Keratinocyte (primary cell): ENCODE measurements around the gene IRGC. TPM values are rescaled to one million over a fixed set of nuclear protein-coding genes. Genes with fewer than 3 reads are reported as not detected.

Experiments
- DNase-seq: peaks from one replicate; pipeline ENCODE4 v3.0.0-alpha.2; 2011; ENCODE audit warnings: low read depth, missing footprints, low spot score
- FAIRE-seq: peaks from 2 replicates; lab custom pipeline; 2011; peaks lifted over from hg19 to GRCh38; lab: Jason Lieb, UNC
- H2AFZ ChIP-seq: 2 replicates; pipeline ENCODE4 v1.6.0; 2012; ENCODE audit warnings: low read length, control low read depth, inconsistent platforms; ENCODE audit not compliant: control insufficient read depth
- H3K27ac ChIP-seq: 2 replicates; pipeline ENCODE4 v1.5.1; 2011; ENCODE audit warnings: low read length; ENCODE audit not compliant: control insufficient read depth, insufficient read depth
- H3K27me3 ChIP-seq: 3 replicates; pipeline ENCODE4 v1.6.0; 2011; ENCODE audit warnings: low read length; ENCODE audit not compliant: control insufficient read depth, insufficient read depth; ENCODE audit errors: extremely low read depth
- H3K36me3 ChIP-seq, 2 experiments: 2 replicates in 1 of 2; 3 replicates in 1 of 2; pipeline ENCODE4 v1.5.1; 2011; ENCODE audit warnings: low read length in 2 of 2, mild to moderate bottlenecking in 1 of 2; ENCODE audit not compliant: control insufficient read depth in 2 of 2, insufficient read depth in 2 of 2; ENCODE audit errors: extremely low read depth in 1 of 2
- H3K4me1 ChIP-seq: 3 replicates; pipeline ENCODE4 v1.5.1; 2011; ENCODE audit warnings: low read length; ENCODE audit not compliant: control insufficient read depth, insufficient read depth; ENCODE audit errors: extremely low read depth
- H3K4me2 ChIP-seq: 3 replicates; pipeline ENCODE4 v1.6.0; 2011; ENCODE audit warnings: low read depth, low read length; ENCODE audit not compliant: control insufficient read depth, insufficient read depth; ENCODE audit errors: extremely low read depth
- H3K4me3 ChIP-seq, 3 experiments: fragments of 200-600 bp in 1 of 3; sonication (generic) in 1 of 3; 2 replicates in 2 of 3; 3 replicates in 1 of 3; pipeline ENCODE4 v1.5.1; 2011 to 2016; ENCODE audit warnings: low read length in 3 of 3, mild to moderate bottlenecking in 3 of 3, control low read depth in 2 of 3, inconsistent platforms in 1 of 3, low read depth in 1 of 3, mixed read lengths in 1 of 3, mixed run types in 1 of 3, moderate library complexity in 1 of 3; ENCODE audit not compliant: control insufficient read depth in 2 of 3, insufficient read depth in 2 of 3; ENCODE audit errors: extremely low read depth in 1 of 3
- H3K79me2 ChIP-seq: 2 replicates; pipeline ENCODE4 v1.6.0; 2012; ENCODE audit warnings: low read length; ENCODE audit not compliant: control insufficient read depth, insufficient read depth
- H3K9ac ChIP-seq: 3 replicates; pipeline ENCODE4 v1.6.0; 2011; ENCODE audit warnings: low read length; ENCODE audit not compliant: control insufficient read depth, insufficient read depth; ENCODE audit errors: extremely low read depth
- H3K9me1 ChIP-seq: 3 replicates; pipeline ENCODE4 v1.6.0; 2011; ENCODE audit warnings: low read length; ENCODE audit not compliant: control insufficient read depth, insufficient read depth; ENCODE audit errors: extremely low read depth
- H3K9me3 ChIP-seq: 2 replicates; pipeline ENCODE4 v1.5.1; 2012; ENCODE audit warnings: low read depth, low read length; ENCODE audit not compliant: control insufficient read depth
- H4K20me1 ChIP-seq: 3 replicates; pipeline ENCODE4 v1.6.0; 2011; ENCODE audit warnings: low read length; ENCODE audit not compliant: control insufficient read depth, insufficient read depth; ENCODE audit errors: extremely low read depth
- EZH2 ChIP-seq: IDR thresholded peaks from one replicate; pipeline ENCODE4 v1.6.1; 2012; ENCODE audit warnings: inconsistent platforms, mild to moderate bottlenecking, low read length, moderate library complexity
- dilution Hi-C: fragments of 300-500 bp; cut with MboI; formaldehyde crosslinking; loops from one replicate; pipeline ENCODE4 v1.7.0; 2020; ENCODE audit warnings: low sequenced_read_pairs; ENCODE audit not compliant: extremely low pct_ligation_motif_present
- polyA plus RNA-seq, 5 experiments: library from polyadenylated mRNA; depleted of rRNA in 3 of 5; stranded (reverse) in 3 of 5; stranded (forward) in 1 of 5; unstranded in 1 of 5; fragments of >200 nt; gene quantifications; 1 replicate in 1 of 5; 2 replicates in 3 of 5; 3 replicates in 1 of 5; pipeline versions ENCODE4 v1.2.1 to v1.2.3, GENCODE V29; 2011 to 2012; ENCODE audit warnings: missing spikeins in 2 of 5, low read depth in 1 of 5, low replicate concordance in 1 of 5
- TF ChIP-seq, protein P1 (sequence below), 3 experiments: IDR thresholded peaks in 1 of 3; conservative IDR thresholded peaks in 1 of 3; optimal IDR thresholded peaks in 1 of 3; 2 replicates in 2 of 3; 3 replicates in 1 of 3; pipeline versions ENCODE3 to v1.5.1; 2011; ENCODE audit warnings: low read length in 3 of 3, mild to moderate bottlenecking in 3 of 3, moderate library complexity in 2 of 3, control low read depth in 1 of 3, inconsistent platforms in 1 of 3; ENCODE audit not compliant: insufficient read depth in 2 of 3; ENCODE audit errors: extremely low read depth in 1 of 3

Gene IRGC
- polyA plus RNA-seq, 1 donor (not counting 4 experiments of a cell fraction or from before 2014, with no cell fraction given), result not detected

- Histone ChIP-seq H3K4me1 (no peaks in the 10 kb centered on the region), H3K9me1 (no peaks in the 10 kb centered on the region), H3K27ac (no peak overlapping the region), H3K9me3 (no peaks in the 10 kb centered on the region), H3K36me3 (peaks cover 6 to 13% of the 10 kb centered on the region in 2 experiments), H3K4me2 (no peak overlapping the region), H4K20me1 (no peaks in the 10 kb centered on the region), H3K79me2 (no peaks in the 10 kb centered on the region), H3K4me3 (no peak overlapping the region), H3K27me3 (no peaks in the 10 kb centered on the region), H3K9ac (no peak overlapping the region), H2AFZ (no peak overlapping the region)
- no peak for DNase-seq
- TF ChIP-seq, protein P1, sequence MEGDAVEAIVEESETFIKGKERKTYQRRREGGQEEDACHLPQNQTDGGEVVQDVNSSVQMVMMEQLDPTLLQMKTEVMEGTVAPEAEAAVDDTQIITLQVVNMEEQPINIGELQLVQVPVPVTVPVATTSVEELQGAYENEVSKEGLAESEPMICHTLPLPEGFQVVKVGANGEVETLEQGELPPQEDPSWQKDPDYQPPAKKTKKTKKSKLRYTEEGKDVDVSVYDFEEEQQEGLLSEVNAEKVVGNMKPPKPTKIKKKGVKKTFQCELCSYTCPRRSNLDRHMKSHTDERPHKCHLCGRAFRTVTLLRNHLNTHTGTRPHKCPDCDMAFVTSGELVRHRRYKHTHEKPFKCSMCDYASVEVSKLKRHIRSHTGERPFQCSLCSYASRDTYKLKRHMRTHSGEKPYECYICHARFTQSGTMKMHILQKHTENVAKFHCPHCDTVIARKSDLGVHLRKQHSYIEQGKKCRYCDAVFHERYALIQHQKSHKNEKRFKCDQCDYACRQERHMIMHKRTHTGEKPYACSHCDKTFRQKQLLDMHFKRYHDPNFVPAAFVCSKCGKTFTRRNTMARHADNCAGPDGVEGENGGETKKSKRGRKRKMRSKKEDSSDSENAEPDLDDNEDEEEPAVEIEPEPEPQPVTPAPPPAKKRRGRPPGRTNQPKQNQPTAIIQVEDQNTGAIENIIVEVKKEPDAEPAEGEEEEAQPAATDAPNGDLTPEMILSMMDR (optimal IDR thresholded peaks at IDR 0.05 in 1 of 3, IDR thresholded peaks at IDR 0.05 in 1 of 3, conservative IDR thresholded peaks at IDR 0.05 in 1 of 3; ENCODE audit: extremely low read depth in 1 of 3, insufficient read depth in 2 of 3, low read length in 3 of 3), result no peak
- no peak for TF ChIP-seq EZH2
- no peak for FAIRE-seq
- dilution Hi-C loops, result no loop called here
Measured at GRCh38 chr19:43725468-43725867, 9.6 kb downstream of the IRGC start.

GRCh38 chr19:43726736-43727592, 11.1 kb downstream of the IRGC start:
- no peaks in the 10 kb centered on the region for H3K9me3 ChIP-seq
- H2AFZ ChIP-seq, result no peak overlapping the region
- H3K9ac ChIP-seq, result no peak overlapping the region
- H3K4me1 ChIP-seq, result no peaks in the 10 kb centered on the region
- dilution Hi-C loops, result no loop called here
- no peak overlapping the region for H3K4me2 ChIP-seq
- H3K79me2 ChIP-seq, result no peaks in the 10 kb centered on the region
- H4K20me1 ChIP-seq, result no peaks in the 10 kb centered on the region
- FAIRE-seq, result no peak
- H3K27me3 ChIP-seq, result no peaks in the 10 kb centered on the region
- no peak overlapping the region for H3K4me3 ChIP-seq
- H3K36me3 ChIP-seq, result peaks cover 19 to 25% of the 10 kb centered on the region in 2 experiments
- no peak for DNase-seq
- TF ChIP-seq, protein P1 (optimal IDR thresholded peaks at IDR 0.05 in 1 of 3, IDR thresholded peaks at IDR 0.05 in 1 of 3, conservative IDR thresholded peaks at IDR 0.05 in 1 of 3; ENCODE audit: extremely low read depth in 1 of 3, insufficient read depth in 2 of 3, low read length in 3 of 3), result no peak
- no peak for TF ChIP-seq EZH2
- no peak overlapping the region for H3K27ac ChIP-seq
- H3K9me1 ChIP-seq, result no peaks in the 10 kb centered on the region
